Dedifferentiated amniotic fluid mesenchymal stem cell (primary cell): ENCODE data around the gene CCDC14.
A peak's percentile ranks its signal among the peaks of the same experiment; 100 is the strongest.
"Not testable (repeated sequence)": the region's sequence is repeated elsewhere in the genome, so short reads cannot be mapped to it uniquely, and the experiment has no call there.

Experiments
- DNase-seq: peaks from one replicate; pipeline ENCODE4 v3.0.0-alpha.2; 2016; ENCODE audit errors: extremely low spot score

CCDC14 gene

DNA sequence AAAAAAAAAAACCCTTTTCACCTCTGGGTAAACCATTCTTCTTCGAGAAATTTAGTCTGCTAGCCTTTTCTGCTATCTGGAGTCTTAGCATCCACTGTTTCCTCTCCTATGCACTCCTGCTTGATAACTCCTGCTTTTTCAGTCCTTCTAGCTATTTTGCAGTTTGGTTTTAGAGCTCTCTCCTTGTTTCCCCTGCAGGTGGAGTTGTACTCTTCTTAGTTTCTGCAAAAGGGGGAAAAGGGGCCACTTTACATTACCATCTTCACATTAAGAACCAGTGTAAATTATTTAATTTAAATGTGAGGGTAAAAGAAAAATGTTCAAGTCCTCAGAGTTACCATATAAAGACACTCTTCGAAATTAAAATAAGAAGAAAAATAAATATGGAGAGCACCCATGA lies 53.3 kb downstream of the CCDC14 start:
- no peak for DNase-seq

DNA sequence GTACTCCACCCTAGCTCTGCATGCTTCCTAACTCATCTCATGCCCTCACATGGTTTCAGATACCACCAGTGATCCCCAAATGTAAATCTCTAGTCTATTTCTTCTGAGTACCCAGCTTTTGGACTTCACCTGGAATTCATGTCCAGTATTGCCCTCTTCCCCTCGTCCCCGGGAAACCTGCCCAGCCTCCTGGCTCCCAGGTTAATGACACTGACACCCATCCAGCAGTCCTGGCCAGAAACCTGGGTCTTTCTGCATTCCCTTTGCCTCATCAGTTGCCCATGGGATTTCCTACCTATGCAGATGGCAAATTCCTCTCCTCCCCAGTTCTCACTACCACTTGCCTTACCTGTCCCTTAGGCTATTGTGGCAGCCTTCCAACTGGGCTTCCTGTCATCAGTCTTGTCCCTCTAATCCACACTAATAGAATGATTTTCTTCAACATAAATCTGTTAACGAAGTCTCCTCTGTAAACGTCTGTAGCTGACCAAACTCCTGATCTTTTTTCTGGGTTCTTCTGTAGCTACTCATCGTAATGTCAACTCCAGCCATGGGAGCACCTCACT lies 61.6 kb downstream of the CCDC14 start:
- no peak for DNase-seq

DNA sequence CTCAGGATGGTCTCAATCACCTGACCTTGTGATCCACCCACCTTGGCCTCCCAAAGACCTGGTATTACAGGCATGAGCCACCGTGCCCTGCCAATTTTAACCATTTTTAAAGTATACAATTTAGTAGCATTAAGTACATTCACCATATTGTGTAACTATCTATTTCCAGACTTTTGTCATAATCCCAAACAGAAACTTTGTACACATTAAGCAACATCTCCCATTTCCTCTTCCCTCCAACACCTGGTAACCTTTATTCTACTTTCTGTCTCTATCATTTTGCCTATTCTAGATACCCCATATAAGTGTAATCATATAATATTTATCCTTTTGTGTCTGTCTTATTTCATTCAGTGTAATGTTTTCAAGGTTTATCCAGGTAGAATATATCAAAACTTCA lies 68.0 kb downstream of the CCDC14 start:
- DNase-seq, result no peak

DNA sequence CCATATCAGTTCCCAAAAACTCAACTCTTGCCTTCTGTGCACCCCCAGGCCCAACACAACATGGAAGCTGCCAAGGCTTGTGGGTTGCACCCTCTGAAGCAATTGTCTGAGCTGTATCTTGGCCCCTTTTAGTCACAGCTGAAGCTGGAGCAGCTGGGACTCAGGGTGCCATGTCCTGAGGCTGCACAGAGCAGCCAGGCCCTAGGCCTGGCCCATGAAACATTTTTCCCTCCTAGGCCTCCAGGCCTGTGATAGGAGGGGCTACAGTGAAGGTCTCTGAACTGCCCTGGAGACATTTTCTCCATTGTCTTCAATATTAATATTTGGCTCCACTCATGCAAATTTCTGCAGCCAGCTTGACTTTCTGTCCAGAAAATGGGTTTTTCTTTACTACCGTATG lies 68.8 kb downstream of the CCDC14 start:
- no peak for DNase-seq

DNA sequence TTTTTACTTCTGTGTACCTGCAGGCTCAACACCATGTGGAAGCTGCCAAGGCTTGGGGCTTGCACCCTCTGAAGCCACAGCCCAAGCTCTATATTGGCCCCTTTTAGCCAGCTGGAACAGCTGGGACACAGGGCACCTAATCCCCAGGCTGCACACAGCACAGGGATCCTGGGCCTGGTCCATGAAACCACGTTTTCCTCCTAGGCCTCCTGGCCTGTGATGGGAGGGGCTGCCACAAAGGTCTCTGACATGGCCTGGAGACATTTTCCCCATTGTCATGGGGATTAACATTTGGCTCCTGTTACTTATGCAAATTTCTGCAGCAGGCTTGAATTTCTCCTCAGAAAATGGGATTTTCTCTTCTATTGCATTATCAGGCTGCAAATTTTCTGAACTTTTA lies 70.0 kb downstream of the CCDC14 start:
- not testable (repeated sequence) for DNase-seq

DNA sequence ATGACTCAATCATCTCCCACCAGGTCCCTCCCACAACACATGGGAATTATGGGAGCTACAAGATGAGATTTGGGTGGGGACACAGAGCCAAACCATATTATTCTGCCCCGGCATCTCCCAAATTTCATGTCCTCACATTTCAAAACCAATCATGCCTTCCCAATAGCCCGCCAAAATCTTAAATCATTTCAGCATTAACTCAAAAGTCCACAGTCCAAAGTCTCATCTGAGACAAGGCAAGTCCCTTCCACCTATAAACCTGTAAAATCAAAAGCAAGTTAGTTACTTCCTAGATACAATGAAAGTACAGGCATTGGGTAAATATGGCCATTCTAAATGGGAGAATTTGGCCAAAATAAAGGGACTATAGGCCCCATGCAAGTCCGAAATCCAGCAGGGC lies 70.9 kb downstream of the CCDC14 start:
- DNase-seq, result not testable (repeated sequence)

DNA sequence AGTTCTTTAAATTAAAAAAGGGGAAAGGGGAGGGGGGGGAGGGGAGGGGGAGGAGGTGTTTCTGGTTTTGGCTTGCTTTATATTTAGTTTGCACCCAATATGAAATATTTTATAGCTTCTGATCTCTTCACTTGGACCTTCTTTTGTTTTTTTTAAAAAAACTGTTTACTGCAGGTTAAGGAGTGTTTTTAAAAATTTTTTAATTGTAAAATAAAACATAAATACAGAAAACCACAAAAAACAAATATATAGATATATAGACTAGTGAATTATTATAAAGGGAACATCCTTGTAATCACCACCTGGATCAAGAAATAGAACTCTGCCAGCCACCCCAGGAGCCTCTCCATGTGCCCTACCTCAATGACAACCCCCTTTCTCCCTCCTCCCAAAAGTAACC lies 76.0 kb downstream of the CCDC14 start:
- no peak for DNase-seq

DNA sequence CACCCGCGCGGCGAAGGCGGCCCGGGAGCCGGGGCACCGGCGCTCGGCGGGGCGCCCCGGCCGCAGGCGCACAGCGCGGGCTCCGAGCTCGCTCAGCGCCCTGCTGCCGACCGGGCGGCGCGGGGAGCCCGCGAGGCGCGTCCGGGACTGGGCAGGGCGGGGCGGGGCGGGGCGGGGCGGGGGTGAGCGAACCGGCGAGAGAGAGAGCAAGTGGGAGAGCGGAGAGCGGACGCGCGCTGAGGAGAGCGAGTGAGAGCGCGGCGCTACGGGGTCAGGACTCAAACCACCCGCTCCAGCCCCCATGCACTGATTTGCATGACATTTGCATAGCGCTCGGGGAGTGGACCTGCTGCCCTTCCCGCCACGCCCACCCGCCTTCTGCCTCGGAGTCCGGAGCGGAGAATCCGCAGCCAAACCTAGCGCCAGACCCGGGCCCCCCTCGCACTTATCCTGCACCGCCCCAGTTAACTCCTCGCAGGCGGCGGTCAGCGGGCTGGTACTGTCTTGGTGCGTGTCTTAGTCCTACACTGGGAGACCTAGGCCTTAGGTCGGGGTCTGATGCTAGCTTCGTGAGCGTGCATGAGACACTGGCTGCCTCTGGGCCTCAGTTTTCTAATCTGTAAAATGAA lies 76.7 kb downstream of the CCDC14 start, which contains the start of gene MYLK:
MYLK (minus strand) TSS at position 130 of the 629 bp plus-strand sequence. CDS start 90,491 bp downstream, outside the sequence.
- DNase-seq, result peak; percentile 57

DNA sequence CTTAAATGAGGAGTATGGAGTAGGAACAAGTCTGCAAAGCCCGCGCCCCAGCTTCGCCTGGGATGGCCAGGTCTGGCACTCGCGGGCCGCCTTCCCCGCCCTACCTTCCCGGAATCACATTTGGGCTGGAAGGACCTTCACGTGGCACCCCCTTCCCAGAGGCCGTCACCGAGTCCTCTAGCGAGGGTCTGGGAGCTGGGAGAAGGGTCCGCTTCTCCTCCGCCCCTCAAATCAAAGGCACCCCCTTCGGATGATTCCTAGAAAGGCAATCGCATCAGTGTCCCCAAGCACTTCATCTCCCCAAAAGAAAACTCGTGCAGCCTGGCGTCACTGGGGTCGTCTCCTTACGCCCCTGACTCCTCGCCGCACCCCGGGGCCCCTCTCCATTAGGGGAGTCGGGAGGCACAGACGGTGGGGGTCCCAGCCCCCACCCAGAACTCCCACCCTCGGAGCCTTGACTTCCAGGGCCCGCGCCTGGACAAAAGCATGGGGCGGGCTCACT lies 77.3 kb downstream of the CCDC14 start:
- no peak for DNase-seq

DNA sequence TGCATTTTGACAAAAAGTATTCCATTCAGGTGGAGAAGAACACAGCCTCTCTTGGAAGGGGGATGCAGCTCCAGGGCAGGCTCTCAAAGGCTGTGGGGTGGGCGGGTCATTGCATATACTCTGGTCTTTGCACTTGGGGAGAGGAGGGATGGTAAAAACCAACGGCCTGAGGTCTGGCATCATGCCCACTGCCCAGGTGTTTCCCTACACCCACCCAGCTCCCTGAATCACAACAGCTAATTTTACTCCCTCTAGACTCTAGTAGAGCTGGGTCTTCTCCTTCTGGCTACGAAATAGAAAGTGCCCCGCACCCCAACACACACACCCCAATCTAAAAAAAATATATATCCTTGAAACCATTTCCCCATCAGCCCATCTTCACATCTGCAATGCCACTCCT lies 77.9 kb downstream of the CCDC14 start:
- no peak for DNase-seq

DNA sequence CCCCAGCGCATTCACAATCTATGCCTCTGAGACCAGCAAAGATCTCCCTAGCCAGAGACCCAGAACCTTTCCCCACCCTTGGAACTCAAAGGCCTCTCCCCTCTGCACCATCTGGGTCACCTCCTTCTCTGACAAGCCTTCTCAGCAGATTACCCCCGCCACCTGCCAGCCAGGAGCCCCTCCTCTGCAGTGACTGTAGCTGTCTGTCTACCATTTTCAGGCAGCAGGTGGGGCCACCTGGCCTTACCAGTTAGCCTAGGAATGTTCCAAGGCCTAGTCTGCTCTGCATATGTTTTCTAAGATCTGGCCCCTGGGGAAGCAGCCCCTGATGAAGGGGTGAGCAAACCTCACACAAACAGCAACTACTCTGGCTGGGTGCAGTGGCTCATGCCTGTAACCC lies 79.3 kb downstream of the CCDC14 start:
- DNase-seq, result no peak

DNA sequence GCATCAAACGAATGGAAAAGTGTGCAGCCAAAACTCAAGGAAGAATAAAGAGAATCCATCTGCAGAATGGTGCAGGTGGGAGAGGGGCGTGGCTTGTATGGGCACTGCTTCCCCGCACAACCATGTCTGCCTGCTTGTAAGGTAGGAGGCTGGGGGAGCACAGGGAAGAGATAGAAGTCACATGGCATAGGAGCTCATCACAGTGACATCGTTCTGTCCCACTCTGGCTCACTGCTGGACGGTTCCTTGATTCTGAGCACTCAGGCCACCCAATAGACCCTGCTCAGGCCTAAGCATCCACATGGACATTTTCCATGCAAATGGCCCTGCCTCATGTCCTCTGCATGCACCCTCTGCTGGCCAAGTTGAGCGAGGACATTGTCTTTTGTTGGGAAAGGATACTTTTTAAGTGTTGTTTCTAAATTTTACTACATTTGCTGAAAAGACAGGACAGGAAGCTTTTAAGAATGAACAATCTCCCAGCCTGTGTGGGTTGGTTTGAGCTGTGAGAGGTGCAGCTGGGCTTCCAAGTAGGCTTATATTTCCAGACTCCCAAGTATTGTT lies 79.9 kb downstream of the CCDC14 start:
- no peak for DNase-seq

DNA sequence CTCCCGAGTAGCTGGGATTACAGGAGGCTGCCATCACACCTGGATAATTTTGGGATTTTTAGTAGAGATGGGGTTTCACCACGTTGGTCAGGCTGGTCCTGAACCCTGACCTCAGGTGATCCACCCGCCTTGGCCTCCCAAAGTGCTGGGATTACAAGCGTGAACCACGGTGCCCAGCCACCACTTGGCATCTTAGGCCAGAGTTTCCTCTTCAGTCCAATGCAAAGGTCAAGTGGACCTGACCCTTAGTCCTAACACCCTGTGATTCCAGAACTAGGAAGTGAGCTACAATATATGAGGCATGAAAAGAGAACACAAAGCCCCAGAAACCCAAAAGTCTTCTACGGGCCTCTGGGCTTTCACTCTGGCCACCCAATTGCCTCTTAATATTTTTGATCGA lies 82.2 kb downstream of the CCDC14 start:
- no peak for DNase-seq

DNA sequence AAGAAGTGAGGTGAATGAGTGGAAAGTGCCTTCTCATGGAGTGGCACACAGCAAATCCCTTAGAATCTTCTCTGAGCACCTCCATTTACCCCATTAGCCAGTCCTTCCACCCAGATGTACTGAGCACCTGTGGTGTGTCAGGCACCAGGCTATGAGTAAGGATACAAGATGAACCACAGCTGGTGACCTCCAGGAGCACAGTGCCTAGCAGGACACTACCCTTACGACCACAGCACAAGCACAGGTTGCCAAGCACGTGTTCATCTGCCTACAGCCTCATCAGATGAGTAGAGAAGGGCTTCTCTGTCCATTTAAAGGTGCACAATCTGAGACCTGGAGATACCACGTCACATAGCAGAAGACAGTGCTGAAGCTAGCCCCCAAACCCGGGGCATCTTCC lies 83.1 kb downstream of the CCDC14 start:
- DNase-seq, result no peak

DNA sequence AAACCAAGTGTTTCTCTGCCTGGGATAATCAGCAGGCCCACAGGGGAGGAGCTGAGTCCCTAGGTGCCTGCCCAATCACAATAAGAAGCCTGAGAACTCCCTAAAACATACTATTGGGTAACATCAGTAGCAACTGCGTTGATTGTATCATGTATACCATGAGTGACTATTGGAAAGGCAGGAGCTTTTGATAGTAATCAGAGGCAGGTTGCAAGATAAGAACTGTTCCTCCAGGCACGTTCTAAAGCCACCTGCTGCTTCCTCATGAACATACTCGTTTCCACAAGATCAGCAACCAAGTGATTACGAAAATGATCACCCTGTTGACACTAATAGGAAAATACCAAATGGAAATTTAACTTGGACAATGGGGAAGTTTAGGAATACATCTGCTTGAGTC lies 83.6 kb downstream of the CCDC14 start:
- DNase-seq, result no peak

DNA sequence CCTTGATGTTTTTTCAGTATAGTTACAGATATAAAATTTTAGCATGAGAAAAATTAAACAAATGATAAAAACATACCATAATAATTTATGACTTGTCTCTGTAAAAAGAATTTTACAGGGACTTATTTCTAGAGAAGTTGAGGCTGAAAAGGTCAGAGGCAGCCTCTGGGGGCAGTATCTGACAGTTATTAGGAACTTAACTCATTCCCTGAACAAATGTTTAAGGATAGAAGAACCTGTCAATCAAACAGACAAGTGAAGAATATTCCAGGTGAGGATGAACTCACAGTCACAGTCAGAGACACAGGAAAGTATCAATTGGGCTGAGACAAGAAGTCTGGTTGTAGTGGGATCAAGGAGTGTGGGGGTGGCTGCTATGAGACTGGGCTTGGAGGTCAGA lies 84.2 kb downstream of the CCDC14 start:
- DNase-seq, result no peak

DNA sequence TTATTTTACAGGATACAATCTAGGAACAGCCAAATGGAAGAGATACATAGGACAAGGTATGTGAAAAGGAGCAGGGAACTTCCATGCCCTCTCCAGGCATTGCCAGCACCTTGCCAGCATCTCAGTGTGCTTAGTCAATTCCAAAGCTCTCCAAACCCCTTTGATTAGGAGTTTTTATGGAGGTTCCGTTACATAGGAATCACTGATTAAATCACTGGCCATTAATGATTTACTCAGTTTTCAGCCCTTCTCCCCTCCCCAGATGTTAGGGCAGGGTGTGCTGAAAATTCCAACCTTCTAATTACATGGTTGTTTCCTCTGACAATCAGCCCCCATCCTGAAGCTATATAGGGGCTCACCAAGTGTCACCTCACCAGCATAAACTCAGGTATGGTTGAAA lies 88.4 kb downstream of the CCDC14 start:
- DNase-seq, result no peak

DNA sequence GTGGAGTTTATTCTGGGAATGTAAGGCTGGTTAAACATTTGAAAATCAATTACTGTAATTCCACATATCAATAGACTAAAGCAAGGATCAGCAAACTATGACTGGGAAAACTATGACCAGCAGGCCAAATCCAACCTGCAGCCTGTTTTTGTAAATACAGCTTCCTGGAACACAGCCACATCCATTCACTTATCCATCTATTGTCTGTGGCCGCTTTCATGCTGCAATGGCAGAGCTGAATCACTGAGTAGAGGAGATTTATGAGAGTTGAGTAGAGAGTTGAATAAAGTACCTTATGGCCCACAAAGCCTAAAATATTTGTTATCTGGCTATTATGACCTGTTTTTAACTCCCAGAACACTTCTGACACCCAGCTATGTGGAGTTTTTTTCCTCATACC lies 89.1 kb downstream of the CCDC14 start:
- no peak for DNase-seq

DNA sequence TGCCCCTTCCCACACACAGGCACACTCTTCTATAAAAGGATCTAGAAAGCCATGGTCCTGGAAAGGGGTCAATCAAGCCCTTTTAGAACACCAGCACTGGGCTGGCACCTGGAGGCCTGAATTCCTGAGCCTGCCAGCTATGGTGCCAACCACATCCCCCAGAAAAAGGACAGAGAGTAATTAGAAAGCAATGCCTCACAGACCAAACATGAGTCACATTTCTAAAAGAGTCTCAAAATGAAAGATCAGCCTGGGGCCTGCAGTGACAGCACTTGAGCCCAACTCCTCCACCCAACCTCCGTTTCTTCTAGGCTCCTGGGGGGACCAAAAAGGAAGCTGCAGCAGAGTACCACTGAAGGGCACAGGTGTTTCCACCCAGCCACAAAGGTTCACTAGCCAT lies 91.0 kb downstream of the CCDC14 start:
- DNase-seq, result peak; percentile 30

DNA sequence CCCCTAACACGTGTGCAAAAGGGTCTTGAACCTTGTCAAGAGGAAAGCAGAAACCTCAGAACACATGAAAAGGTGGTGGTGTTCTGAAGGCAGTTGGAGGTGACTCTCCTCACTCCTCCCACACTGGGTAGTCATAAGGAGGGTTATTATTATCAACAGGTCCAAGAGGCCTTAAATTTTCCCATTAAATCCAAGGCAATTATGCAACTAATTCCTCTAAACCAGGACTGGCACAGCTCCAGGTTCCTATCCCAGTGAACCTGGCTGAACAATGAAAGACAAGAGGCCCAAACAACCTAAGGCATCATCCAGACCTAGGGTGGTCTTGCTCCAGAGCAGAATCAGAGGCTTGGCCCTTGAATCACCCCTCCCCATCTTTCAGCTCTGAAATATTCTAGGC lies 91.9 kb downstream of the CCDC14 start:
- no peak for DNase-seq

DNA sequence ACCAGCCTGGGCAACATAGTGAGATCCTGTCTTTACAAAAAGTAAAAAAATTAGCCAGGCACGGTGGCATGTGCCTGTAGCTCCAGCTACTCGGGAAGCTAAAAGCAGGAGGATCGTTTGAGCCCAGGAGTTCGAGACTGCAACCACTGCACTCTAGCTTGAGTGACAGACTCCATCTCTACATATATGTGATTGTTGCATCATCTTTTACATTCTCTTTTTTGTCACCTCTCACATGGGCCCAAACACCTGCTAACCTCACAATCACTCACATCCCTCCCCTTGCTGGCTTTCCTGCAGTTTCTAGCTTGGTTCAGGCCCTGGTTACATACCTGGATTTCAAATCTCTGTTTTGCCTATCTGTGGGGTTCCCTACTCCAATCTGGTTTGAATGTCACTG lies 96.3 kb downstream of the CCDC14 start:
- no peak for DNase-seq
